Forelimb muscle (tissue), 1 donor: ENCODE measurements around the gene ATP6V1G3. TPM values are rescaled to one million over a fixed set of nuclear protein-coding genes. Genes with fewer than 3 reads are reported as not detected.
"Not testable (repeated sequence)": the region's sequence is repeated elsewhere in the genome, so short reads cannot be mapped to it uniquely, and the experiment has no call there.

Source experiments
- DNase-seq: peaks from one replicate; pipeline ENCODE4 v3.0.0-alpha.2; 2013; ENCODE audit warnings: low read depth
- polyA plus RNA-seq: library from polyadenylated mRNA; unstranded; fragments of 120-200 nt; gene quantifications from one replicate; pipeline ENCODE4 v1.2.1, GENCODE V29; 2013; ENCODE audit not compliant: insufficient read length

Gene ATP6V1G3
- polyA plus RNA-seq, 1 donor: not detected

DNA sequence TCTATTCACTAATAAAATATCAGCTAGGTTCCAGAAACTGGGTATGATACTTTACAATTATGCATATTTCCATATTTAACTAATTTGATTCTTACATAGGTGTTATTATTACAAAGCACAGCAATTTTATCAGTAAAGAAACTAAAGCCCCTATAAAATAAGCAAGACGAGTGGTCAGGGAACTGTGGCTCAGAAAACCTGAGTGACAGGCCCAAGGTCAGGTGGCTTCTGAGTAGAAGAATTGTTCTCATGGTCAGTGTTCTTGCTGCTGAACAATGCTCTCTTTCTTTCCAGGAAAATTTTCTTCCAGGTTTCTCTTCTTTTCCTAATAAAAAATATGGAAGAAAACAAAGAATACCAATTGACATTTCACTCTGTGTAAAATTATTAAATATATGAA is 2.2 kb upstream of the ATP6V1G3 start:
- no peak for DNase-seq

- DNase-seq: no peak
These were observed 1.3 kb upstream of the ATP6V1G3 start for GRCh38 chr1:198541737-198542136.

- DNase-seq: no peak
These were observed 1.7 kb downstream of the ATP6V1G3 start for GRCh38 chr1:198538579-198539364.

DNA sequence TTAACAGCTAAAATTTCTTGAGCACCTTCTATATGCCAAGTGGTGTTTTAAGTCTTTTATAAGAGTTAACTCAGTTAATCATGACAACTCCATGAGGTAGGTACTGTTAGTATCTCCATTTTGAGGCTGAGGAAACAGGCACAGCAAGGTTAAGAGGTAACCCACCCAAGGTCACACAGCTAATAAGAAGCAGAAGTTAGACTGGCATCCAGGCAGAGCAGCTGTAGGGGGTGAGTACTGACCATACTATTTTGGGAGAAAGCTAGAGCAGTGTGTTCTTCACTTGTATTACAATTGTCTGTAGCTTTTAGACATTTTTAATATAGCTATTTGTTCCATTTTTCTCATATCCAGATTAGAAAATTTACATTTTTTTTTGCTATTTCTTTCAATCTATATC is 4.8 kb downstream of the ATP6V1G3 start:
- DNase-seq: no peak

DNA sequence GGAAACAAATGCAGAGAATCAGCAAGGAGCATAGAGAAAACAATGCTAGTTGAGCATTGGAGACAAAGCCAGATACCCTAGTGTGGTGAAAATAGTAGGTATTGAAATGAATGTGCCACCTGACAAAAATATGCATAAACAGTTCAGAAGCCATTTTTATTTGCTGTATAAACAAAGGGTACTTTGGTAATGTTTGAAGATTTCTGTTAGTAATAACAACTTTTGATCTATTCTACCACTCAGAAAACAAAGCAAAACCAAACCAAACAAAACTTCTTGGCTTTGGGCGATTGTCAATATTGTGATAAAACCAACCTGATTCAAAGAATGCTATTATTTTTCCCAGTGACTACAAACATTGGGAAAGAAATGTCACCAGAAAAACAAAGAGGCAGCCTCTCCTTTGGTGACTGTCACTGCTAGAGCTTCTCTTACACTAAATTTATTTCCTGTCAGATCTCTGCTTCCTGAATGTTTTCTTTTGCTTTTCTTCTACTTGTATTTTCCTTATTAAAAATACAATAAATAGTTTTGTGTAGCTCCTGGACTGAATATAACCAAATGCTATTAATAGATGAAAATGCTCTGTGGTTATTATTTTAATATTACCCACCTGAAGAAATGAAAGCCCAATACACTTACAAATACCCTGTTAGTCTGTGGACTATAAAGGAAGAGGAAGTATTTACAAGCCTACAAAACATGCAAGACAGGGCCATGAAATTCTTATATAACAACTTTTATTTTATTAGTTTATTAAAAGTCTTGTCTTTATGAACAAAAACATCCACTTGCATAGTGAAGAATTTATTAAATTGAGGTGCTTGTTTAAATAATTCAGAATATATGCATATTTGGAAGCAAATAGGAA is 5.7 kb downstream of the ATP6V1G3 start:
- no peak for DNase-seq

GRCh38 chr1:198531891-198532290 is 8.6 kb downstream of the ATP6V1G3 start:
- DNase-seq: no peak

- no peak for DNase-seq
These were observed 9.5 kb downstream of the ATP6V1G3 start for GRCh38 chr1:198530953-198531352.

GRCh38 chr1:198529414-198529813 is 11.1 kb downstream of the ATP6V1G3 start:
- DNase-seq: peak; percentile 22

- no peak for DNase-seq
These were observed 12.1 kb downstream of the ATP6V1G3 start for GRCh38 chr1:198528364-198528763.

DNA sequence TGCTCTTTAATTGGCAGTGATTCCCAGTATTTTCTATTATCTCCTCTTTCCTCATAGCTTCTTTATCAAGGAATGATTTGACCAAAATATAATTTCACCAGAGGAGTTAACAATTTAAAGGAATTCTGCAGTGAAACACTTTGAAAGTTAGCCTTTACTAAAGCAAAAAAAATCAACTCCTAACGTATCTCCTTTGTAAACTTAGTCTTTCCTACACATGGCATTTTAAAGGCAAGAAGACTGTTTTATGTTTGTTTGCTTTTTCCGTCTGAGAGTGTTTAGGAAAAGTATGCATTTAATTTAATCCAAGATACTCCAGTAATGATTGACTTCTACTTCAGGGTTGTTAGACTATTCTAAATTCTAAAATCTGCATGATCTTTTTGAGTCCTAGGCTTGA is 15.9 kb downstream of the ATP6V1G3 start:
- no peak for DNase-seq

- DNase-seq: not testable (repeated sequence)
These were observed 16.4 kb downstream of the ATP6V1G3 start for GRCh38 chr1:198524127-198524526.

GRCh38 chr1:198523182-198523950 is 17.1 kb downstream of the ATP6V1G3 start:
- DNase-seq: no peak

DNA sequence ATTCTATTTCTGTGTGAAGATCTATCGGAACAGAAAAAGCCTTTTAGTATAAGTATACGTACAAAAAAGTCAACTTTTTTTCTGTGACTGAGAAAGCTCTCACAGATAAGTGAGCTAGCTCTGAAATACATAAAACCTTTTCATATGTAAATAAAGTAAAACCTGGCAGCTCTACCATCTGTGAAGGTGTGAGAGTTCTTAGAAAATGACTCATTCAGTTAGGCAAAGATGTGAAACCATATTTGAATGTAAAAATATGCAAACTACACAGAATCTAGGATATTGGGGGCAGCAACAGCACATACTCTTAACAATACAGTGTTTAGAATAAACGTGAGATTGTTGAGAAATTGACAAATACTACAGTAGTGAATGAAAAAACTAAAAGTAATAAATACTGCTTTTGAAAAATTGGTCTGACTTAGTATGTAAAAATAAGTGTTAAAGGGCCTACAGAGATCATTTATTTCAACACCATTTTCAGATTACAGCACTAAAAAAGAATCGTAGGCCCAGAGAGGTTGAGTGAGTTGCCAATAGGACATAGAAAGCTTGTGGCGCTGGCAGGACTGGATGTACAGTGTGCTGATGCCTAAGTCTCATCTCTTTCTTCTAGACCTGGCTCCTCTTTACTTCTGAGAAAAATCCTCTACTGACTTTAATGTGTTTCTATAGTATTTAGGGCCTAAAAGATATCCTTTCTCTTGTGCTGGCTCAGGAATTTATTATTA is 19.8 kb downstream of the ATP6V1G3 start:
- no peak for DNase-seq

DNA sequence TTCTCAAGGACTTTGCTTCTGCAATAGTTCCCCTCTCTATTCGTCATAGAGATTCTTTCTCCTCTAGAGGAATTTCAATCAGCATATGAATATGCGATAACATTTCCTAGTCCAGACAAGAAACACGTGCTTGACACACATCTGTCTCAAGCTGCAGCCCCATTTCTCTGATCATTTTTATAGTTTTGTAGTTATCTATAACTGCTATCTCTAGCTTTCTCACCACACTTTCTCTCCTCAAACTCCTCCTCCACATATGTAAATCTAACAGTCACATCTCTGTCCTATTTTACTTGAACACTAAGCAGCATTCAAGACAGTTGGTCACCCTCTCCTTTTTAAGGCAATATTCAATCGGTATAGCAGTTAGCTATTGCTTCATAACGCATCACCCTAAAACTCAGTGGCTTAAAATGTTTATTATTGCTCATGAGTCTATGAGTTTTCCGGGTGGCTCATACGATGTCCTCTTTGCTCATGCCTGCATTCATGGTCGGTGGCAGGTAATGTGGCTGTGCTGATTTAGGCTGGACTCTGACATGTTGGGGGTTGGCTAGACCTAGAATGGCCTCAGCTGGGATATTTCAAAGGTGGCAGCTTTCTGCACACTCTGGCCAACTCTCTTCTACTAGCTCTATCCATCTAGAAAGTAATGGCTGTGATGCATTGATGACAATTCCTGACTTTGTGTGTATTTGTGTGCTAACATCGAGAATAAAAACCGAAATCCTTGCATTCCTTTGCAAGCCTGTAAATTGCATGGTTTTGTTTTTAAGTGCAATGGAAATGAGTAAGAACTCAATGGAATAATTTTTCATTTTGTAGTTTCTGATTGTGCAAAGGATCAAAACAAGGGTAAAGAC is 20.6 kb downstream of the ATP6V1G3 start:
- no peak for DNase-seq

DNA sequence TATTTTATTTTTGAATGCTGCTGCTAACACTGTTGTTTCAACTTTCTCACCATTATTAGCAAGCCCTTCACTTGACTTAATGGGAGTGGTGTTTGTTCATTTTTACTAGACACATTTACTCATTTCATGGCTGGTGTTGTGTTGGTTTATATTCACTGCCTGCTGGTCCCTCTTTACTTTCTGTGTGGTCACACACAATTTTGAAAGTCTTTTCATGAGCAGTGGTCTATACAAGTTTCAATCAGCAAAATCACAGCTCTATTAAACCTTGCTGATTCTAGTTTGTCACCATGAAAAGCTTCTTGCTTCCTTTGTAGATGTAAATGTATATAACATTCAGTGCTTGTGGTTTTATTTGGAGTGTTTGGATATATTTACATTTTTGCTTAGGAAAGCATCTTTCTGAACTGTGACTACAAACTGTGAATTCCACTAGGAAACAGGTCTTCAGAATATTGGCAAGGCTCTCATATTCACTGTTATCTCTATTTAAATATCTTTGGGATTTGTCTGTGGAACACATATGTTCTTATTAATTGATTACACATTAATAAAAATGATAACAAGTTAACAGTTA is 22.8 kb downstream of the ATP6V1G3 start:
- DNase-seq: no peak

- no peak for DNase-seq
These were observed 40.4 kb downstream of the ATP6V1G3 start for GRCh38 chr1:198500096-198500495.

DNA sequence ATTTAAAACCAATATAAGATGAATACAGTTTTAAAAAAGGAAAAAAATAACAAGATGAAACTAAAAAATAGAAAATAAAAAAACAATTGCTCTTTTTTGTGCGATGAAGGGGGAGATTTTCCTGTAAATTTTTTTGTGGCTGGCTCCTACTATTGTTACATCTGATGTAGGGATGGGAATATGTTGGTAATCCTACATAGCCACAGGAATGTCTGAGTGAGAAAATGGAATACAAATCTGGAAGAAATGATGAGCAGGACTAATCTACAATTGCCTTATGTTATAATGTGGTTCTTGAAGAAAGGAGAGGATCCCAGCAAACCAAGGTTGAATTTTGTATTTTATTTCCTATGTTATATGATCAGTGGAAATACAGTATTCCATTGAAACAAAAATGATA is 40.9 kb downstream of the ATP6V1G3 start:
- no peak for DNase-seq

DNA sequence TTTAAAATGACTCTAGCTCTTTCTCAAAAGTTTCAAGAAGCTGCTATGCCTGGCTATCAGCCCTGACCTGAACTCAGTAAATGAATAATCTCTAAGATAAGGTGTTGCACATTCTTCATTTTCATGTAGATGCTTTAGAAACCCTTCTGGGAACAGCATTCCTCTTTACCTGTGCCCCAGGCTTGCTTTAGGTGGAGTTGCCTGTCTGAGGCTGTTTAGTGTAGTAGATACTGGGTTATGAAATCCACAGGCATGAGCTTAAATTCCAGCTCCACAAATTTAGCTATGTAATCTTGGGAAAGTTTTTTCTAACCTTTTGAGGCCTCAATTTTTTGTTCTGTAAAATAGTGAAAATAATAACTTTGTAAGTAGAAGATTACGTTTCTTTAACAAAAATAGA is 41.6 kb downstream of the ATP6V1G3 start:
- no peak for DNase-seq

- DNase-seq: no peak
These were observed 42.4 kb downstream of the ATP6V1G3 start for GRCh38 chr1:198498103-198498385.
